ENCODE results near the gene ZNF385D. TPM values are rescaled to one million over a fixed set of nuclear protein-coding genes. Genes with fewer than 3 reads are reported as not detected.

Gene ZNF385D
- total and polyA plus RNA-seq, 2 experiments from 2014 or later: 2.7 to 12.3 TPM

DNA sequence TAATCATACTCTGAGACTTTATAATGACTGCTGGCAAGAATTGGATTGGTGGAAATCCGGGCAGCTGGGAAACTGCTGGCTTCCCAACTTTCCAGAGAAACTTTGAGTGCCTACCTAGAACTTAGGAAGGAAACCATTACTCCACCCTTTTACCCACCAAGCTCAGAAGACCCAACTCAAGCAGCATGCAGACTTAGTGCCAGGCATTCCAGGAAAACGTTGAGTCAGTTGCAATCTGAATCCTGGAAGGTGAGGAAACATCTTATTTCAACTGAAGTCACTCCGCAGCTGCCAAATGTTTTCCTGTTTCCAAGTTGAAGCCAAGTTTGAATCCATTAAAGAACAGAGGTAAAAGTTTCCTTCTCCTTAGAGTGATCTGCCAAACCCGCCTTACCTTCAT is 126.5 kb downstream of the ZNF385D start:
- Histone ChIP-seq H2AFZ (no peak overlapping the region), H3K4me2 (no peak overlapping the region), H3K4me1 (ENCODE audit: insufficient read depth) (peaks cover 5% of the 10 kb centered on the region; the same call in 1 of the 2 replicates), H3K9me2 (ENCODE audit: insufficient read depth) (no peaks in the 10 kb centered on the region; the same call in 1 of the 2 replicates), H3K4me3 (no peak overlapping the region), H3F3A (replicated peaks; ENCODE audit: low read depth) (no peaks in the 10 kb centered on the region), H3K27ac (ENCODE audit: low read depth) (no peak overlapping the region), H3K36me3 (ENCODE audit: insufficient read depth) (no peaks in the 10 kb centered on the region), H4K20me1 (replicated peaks; ENCODE audit: insufficient read depth) (no peaks in the 10 kb centered on the region), H3K27me3 (ENCODE audit: insufficient read depth) (no peaks in the 10 kb centered on the region), H3K79me2 (replicated peaks; ENCODE audit: insufficient read depth) (no peaks in the 10 kb centered on the region)
- H3K4me3 Mint-ChIP-seq: no peak overlapping the region
- H3K27ac Mint-ChIP-seq: no peak overlapping the region
- TF ChIP-seq POLR2AphosphoS5 (IDR thresholded peaks at IDR 0.05; ENCODE audit: low read depth) (no peak), ZNF462 (CRISPR knock-in tag; IDR thresholded peaks at IDR 0.05) (no peak), JUNB (IDR thresholded peaks at IDR 0.05; ENCODE audit: unreplicated experiment) (no peak), EZH2 (IDR thresholded peaks at IDR 0.05; ENCODE audit: low read depth, unreplicated experiment) (no peak), NANOG (IDR thresholded peaks at IDR 0.05; ENCODE audit: borderline replicate concordance) (no peak), ZNF331 (CRISPR knock-in tag; IDR thresholded peaks at IDR 0.05; ENCODE audit: low read depth) (no peak), ZNF114 (CRISPR knock-in tag; IDR thresholded peaks at IDR 0.05) (no peak), CREB1 (CRISPR knock-in tag; IDR thresholded peaks at IDR 0.05; ENCODE audit: low read depth) (no peak), STAT1 (IDR thresholded peaks at IDR 0.05; ENCODE audit: unreplicated experiment) (no peak), EZH2phosphoT487 (IDR thresholded peaks at IDR 0.05; ENCODE audit: unreplicated experiment) (no peak)
- TF ChIP-seq, protein P1, sequence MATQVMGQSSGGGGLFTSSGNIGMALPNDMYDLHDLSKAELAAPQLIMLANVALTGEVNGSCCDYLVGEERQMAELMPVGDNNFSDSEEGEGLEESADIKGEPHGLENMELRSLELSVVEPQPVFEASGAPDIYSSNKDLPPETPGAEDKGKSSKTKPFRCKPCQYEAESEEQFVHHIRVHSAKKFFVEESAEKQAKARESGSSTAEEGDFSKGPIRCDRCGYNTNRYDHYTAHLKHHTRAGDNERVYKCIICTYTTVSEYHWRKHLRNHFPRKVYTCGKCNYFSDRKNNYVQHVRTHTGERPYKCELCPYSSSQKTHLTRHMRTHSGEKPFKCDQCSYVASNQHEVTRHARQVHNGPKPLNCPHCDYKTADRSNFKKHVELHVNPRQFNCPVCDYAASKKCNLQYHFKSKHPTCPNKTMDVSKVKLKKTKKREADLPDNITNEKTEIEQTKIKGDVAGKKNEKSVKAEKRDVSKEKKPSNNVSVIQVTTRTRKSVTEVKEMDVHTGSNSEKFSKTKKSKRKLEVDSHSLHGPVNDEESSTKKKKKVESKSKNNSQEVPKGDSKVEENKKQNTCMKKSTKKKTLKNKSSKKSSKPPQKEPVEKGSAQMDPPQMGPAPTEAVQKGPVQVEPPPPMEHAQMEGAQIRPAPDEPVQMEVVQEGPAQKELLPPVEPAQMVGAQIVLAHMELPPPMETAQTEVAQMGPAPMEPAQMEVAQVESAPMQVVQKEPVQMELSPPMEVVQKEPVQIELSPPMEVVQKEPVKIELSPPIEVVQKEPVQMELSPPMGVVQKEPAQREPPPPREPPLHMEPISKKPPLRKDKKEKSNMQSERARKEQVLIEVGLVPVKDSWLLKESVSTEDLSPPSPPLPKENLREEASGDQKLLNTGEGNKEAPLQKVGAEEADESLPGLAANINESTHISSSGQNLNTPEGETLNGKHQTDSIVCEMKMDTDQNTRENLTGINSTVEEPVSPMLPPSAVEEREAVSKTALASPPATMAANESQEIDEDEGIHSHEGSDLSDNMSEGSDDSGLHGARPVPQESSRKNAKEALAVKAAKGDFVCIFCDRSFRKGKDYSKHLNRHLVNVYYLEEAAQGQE (IDR thresholded peaks at IDR 0.05; ENCODE audit: unreplicated experiment): no peak
- TF ChIP-seq, protein P2, sequence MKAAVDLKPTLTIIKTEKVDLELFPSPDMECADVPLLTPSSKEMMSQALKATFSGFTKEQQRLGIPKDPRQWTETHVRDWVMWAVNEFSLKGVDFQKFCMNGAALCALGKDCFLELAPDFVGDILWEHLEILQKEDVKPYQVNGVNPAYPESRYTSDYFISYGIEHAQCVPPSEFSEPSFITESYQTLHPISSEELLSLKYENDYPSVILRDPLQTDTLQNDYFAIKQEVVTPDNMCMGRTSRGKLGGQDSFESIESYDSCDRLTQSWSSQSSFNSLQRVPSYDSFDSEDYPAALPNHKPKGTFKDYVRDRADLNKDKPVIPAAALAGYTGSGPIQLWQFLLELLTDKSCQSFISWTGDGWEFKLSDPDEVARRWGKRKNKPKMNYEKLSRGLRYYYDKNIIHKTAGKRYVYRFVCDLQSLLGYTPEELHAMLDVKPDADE (IDR thresholded peaks at IDR 0.05): no peak
- TF ChIP-seq, protein P3, sequence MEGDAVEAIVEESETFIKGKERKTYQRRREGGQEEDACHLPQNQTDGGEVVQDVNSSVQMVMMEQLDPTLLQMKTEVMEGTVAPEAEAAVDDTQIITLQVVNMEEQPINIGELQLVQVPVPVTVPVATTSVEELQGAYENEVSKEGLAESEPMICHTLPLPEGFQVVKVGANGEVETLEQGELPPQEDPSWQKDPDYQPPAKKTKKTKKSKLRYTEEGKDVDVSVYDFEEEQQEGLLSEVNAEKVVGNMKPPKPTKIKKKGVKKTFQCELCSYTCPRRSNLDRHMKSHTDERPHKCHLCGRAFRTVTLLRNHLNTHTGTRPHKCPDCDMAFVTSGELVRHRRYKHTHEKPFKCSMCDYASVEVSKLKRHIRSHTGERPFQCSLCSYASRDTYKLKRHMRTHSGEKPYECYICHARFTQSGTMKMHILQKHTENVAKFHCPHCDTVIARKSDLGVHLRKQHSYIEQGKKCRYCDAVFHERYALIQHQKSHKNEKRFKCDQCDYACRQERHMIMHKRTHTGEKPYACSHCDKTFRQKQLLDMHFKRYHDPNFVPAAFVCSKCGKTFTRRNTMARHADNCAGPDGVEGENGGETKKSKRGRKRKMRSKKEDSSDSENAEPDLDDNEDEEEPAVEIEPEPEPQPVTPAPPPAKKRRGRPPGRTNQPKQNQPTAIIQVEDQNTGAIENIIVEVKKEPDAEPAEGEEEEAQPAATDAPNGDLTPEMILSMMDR (conservative IDR thresholded peaks at IDR 0.05; ENCODE audit: low read depth in 2 of 2): no peak
- DNase-seq (ENCODE audit: low spot score) (no peak), ATAC-seq (no peak)
- H3K9me3 Mint-ChIP-seq: no peaks in the 10 kb centered on the region
- no peaks in the 10 kb centered on the region for H3K36me3 Mint-ChIP-seq (ENCODE audit: low read depth)
- peaks cover 17% of the 10 kb centered on the region for H3K4me1 Mint-ChIP-seq
- no peaks in the 10 kb centered on the region for H3K27me3 Mint-ChIP-seq (ENCODE audit: insufficient read depth, low read depth, poor library complexity)

Data from GM23338 (cell line).